HEK293T (cell line): ENCODE measurements around the gene TPCN1.

ENCODE experiments used
- ARNT ChIP-seq: fragments of 450-650 bp; IDR thresholded peaks from 2 replicates; pipeline ENCODE4 v1.6.1; 2017; ENCODE audit warnings: mild to moderate bottlenecking
- BHLHE40 ChIP-seq: fragments of 450-650 bp; IDR thresholded peaks from 2 replicates; pipeline ENCODE4 v1.6.1; 2016; ENCODE audit warnings: mild to moderate bottlenecking, moderate library complexity, borderline replicate concordance
- FOXA1 ChIP-seq: fragments of 450-650 bp; IDR thresholded peaks from 2 replicates; pipeline ENCODE4 v1.6.1; 2016; ENCODE audit warnings: mild to moderate bottlenecking
- FOXK2 ChIP-seq: fragments of 450-650 bp; IDR thresholded peaks from 2 replicates; pipeline ENCODE4 v1.6.1; 2016; ENCODE audit warnings: mild to moderate bottlenecking
- LEF1 ChIP-seq: fragments of 450-650 bp; IDR thresholded peaks from 2 replicates; pipeline ENCODE4 v1.6.1; 2017; ENCODE audit warnings: mild to moderate bottlenecking, borderline replicate concordance
- NFRKB ChIP-seq: fragments of 450-650 bp; IDR thresholded peaks from 2 replicates; pipeline ENCODE4 v1.6.1; 2016; ENCODE audit warnings: mild to moderate bottlenecking, moderate library complexity
- SP1 ChIP-seq: fragments of 450-650 bp; IDR thresholded peaks from 2 replicates; pipeline ENCODE4 v1.6.1; 2017
- SUZ12 ChIP-seq: fragments of 450-650 bp; IDR thresholded peaks from 2 replicates; pipeline ENCODE4 v1.6.1; 2016; ENCODE audit warnings: mild to moderate bottlenecking
- TARDBP ChIP-seq: fragments of 450-650 bp; IDR thresholded peaks from 2 replicates; pipeline ENCODE4 v1.6.1; 2016
- ZNF384 ChIP-seq: fragments of 450-650 bp; IDR thresholded peaks from 2 replicates; pipeline ENCODE4 v1.6.1; 2016
- TF ChIP-seq, protein P1 (sequence below): fragments of 450-650 bp; IDR thresholded peaks from 2 replicates; pipeline ENCODE4 v1.6.1; 2016

DNA sequence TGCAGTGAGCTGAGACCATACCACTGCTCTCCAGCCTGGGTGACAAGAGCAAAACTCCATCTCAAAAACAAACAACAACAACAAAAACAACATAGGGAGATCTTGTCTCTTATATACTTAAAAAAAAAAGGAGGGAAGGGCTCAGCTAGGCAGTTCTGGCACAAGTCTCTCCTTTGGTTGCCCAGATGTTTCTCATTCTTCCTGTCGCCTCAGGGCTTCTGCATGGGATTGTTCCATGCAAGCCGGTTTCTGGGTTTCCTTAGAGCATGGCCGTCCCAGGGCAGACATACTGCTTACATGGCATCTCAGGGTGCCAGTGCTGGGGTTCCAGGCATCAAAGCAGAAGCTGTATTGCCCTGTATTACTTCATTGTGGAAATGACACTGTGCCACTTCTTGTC is 118.8 kb downstream of the TPCN1 start:
- TF ChIP-seq SP1 = no peak
- no peak for TF ChIP-seq LEF1
- TF ChIP-seq ARNT = no peak
- no peak for TF ChIP-seq TARDBP
- no peak for TF ChIP-seq BHLHE40
- TF ChIP-seq FOXA1 = no peak
- TF ChIP-seq ZNF384 = no peak
- TF ChIP-seq, protein P1, sequence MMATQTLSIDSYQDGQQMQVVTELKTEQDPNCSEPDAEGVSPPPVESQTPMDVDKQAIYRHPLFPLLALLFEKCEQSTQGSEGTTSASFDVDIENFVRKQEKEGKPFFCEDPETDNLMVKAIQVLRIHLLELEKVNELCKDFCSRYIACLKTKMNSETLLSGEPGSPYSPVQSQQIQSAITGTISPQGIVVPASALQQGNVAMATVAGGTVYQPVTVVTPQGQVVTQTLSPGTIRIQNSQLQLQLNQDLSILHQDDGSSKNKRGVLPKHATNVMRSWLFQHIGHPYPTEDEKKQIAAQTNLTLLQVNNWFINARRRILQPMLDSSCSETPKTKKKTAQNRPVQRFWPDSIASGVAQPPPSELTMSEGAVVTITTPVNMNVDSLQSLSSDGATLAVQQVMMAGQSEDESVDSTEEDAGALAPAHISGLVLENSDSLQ = no peak
- no peak for TF ChIP-seq SUZ12
- TF ChIP-seq NFRKB = no peak
- no peak for TF ChIP-seq FOXK2
